Right ventricle myocardium inferior (tissue), 1 donor: ENCODE data around the gene NUP133. TPM values are rescaled to one million over a fixed set of nuclear protein-coding genes. Genes with fewer than 3 reads are reported as not detected.
"Not testable (repeated sequence)": the region's sequence is repeated elsewhere in the genome, so short reads cannot be mapped to it uniquely, and the experiment has no call there.

Source experiments
- ATAC-seq: fragments of 200-7000 bp; cut with Tn5 transposase; one replicate; pipeline ENCODE4 v1.9.1; 2020; ENCODE audit warnings: mild to moderate bottlenecking, moderate library complexity
- DNase-seq: peaks from one replicate; pipeline ENCODE4 v3.0.0; 2021; ENCODE audit errors: missing footprints
- intact Hi-C: fragments of 100-400 bp; cut with DNase I; formaldehyde crosslinking; loops from one replicate; pipeline ENCODE4 v1.11.0; 2022
- total RNA-seq: library from RNA; stranded (reverse); fragmentation: NEBNext Ultra II Directional; extraction: Animal tissue kit (Norgen Biotek cat#: 25700); gene quantifications from one replicate; pipeline ENCODE4 v1.2.1, GENCODE V29; 2021
- donor health status: DM: no; HTN: yes; CAD: no; lungs with severe emphysema.

NUP133 gene
- total RNA-seq, 1 donor from 2014 or later, result 27.9 TPM

DNA sequence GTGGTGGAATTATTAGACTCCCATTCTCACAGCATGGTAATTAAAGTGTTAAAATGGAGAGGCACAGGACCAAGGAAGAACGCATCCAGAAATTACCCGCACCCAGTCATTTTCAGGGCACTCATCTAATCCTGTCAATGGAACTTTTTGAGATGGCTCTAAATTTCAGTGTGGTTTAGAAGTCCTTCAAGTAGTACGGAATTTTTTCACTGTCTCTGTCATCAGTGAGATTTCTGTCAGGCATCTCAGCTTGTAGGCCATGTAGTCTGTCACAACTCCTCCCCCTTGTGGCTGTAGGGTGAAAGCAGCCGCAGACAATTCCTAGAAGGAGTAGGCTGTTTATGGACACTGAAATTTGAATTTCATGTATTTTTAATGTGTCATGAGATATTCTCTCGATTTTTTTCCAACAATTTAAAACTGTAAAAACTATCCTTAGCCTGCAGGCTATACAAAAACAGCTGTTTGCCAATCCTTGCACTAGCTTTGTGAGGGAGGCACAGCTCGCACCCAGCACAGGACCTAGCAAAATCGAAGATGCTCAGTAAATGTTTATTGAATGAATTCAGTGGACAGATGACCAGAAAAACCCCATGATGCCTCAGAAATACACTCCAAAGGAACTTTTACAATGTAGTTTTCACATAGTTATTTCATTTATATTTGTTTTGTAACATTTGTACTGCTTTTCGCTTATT lies 6.6 kb upstream of the NUP133 start:
- ATAC-seq (peak; percentile 74), DNase-seq (peak; percentile 74)
- intact Hi-C loops, result loop anchor here (1.0 kb wide), 1 partner anchor 255 kb away; no protein-coding TSS in a partner anchor

DNA sequence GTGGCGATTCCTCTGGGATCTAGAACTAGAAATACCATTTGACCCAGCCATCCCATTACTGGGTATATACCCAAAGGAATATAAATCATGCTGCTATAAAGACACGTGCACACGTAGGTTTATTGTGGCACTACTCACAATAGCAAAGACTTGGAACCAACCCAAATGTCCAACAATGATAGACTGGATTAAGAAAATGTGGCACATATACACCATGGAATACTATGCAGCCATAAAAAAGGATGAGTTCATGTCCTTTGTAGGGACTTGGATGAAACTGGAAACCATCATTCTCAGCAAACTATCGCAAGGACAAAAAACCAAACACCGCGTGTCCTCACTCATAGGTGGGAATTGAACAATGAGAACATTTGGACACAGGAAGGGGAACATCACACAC lies 3.5 kb upstream of the NUP133 start:
- ATAC-seq, intact Hi-C loops, DNase-seq: not testable (repeated sequence)

DNA sequence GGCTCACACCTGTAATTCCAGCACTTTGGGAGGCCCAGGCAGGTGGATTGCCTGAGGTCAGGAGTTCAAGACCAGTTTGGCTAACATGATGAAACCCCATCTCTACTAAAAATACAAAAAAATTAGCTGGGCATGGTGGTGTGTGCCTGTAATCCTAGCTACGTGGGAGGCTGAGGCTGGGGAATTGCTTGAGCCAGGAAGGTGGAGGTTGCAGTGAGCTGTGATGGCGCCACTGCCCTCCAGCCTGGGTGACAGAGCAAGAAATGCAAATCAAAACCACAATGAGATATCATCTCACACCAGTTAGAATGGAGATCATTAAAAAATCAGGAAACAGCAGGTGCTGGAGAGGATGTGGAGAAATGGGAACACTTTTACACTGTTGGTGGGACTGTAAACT lies 3.1 kb upstream of the NUP133 start:
- ATAC-seq, intact Hi-C loops, DNase-seq: not testable (repeated sequence)

DNA sequence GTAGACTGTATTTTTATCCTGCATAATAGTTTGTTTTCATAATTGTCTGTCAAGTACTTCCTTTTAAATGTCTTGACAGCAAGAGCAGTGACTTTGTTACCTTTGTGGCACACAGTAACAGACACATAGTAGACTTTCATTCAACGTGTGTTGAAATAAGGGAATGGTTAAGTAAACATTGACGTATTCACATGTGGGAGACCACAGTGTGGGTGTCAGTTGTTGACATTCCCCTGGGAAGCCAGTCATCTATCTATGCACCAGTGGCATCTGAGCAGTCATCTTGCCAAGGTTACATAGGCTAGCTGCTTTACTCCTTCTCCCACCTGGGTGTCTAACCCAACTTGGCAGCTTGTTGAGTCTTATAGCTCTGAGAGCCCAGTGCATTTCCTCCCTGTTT lies 1.4 kb upstream of the NUP133 start:
- intact Hi-C loops, result no loop called here
- ATAC-seq, result no peak
- no peak for DNase-seq

DNA sequence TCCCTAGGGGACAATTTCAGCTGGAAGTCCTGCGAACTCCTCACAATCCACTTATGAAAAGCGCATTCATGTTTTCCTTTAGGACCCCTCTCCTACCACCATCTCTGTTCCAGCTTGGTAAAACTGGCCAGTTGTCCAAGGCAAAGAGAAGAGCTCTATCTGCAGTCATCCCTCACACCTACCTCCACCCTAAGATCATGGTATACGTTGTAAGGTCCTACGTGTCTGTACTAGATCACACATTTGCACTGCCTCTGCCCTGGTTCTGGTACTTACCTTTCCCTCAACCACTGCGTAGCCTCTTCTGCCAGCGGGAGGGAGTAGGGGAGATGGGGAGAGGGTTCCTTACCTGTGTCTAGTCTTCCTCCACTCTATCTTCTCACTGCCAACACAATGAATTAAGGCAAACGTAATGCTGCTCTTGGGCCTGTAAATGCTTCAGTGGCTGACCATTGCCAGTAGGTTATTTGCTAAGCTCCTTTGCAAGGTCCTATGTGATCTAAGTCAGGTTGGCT lies 739 bp upstream of the NUP133 start:
- peak; percentile 5 for ATAC-seq

DNA sequence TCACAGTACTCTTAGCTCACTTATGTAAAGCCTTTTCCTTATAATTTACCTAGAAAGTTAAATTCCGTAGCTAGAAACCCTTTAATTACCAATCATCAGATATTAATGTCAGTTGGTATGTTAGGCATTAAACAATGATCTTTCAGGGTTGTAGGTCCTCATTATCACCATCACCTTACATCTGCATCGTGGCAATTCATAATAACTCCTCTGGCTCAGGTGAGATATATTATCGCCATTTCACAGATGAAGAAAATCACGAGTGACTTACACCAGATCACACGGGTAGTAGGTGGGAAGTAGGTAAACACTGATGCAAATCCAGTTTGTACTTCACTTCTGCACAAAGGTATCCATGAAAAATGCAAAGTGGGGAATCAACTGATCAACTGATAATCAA lies 639 bp downstream of the NUP133 start:
- intact Hi-C loops, result no loop called here
- DNase-seq (no peak), ATAC-seq (no peak)

More for the DNA sequence above, 739 bp upstream of the NUP133 start:
- DNase-seq, result no peak
- intact Hi-C loops, result no loop called here

DNA sequence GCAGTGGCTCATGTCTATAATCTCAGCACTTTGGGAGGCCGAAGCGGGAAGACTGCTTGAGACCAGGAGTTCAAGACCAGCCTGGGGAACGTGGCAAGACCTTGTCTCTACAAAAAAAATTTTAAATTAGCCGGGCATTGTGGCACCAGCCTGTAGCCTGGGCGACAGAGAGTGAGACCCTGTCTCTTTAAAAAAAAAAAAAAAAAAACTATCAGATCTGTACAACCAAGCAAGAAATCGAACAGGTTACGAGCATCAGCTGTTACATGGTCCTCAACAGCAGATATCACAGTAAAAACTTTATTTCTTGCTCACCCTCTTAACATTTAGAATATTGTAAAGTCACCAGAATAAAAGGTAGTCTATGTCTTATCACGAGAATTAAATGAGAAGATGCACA lies 1.5 kb downstream of the NUP133 start:
- ATAC-seq (no peak), DNase-seq (no peak)
- intact Hi-C loops, result no loop called here

DNA sequence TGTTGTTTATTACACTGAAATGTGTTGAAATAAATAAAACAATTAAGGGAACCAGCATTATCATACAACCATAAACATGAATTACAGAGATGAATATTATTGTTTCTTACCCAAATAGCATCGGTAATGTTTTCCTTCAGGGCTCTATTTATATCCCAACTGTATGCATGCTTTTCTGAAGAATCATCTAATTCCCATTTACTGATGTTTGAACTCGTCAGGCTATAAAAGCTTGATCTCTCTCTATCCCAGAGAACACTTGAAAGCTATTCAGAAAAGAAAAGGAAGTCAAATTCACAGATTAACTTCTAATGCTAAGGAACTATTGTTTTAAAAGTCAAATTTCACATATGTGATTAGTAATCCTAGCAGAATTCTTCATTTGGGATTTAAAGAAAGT lies 12.4 kb downstream of the NUP133 start:
- intact Hi-C loops, result no loop called here
- DNase-seq (no peak), ATAC-seq (no peak)

DNA sequence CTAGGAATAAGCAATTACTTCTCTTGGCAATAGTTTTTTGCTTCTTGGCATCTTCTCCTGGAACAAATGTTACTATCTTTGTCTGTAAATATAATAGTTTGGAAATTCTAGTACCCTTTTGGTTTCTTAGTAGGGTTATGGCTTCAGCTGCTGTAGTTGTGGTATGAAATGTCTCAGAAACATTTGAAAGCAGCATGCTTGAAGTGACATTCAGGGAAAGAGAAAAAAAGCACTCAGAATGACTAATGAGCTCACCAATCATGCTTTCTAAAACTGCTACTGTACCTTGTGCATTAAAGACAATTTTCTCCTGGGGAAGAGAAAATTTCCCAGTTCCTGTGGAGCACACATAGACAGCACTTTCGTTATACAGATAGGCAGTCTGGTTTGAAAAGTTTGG lies 21.0 kb downstream of the NUP133 start:
- ATAC-seq (no peak), DNase-seq (no peak)
- intact Hi-C loops, result no loop called here

DNA sequence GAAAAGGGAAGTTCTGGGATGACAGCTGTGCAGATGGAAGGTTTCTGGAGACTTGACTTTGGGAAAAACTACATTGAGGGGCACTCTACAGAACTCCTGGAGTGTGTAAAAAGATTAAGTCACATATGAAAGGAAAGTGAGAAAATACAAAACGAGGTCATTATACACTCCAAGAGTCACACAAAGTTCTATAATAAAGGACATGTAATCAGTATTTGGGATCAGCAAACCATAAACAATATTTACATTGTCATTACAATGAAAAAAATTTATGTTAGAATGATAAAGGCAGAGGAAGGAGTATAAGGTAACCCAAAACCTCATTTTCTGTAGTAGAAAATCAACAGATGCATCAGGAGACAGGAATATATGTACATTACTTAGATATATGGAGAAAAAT lies 22.8 kb downstream of the NUP133 start:
- no peak for ATAC-seq
- intact Hi-C loops, result no loop called here
- no peak for DNase-seq

DNA sequence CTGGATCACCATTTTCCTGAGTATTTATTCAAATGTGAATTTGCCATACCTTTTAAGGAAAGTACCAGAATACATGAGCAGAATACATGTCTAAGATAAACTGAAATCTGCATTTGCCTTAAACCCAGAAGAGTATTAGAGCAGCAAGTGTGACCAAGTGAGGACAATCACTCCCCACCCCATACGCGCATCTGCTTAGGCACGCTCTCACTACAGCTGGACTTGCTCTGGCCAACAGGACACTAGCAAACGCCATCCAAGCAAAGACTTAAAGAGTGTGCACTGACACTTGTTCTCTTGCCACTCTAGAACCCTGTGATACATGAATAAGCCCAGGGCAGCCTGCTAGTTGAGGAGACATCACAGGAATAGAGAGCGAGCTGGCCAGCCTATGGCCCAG lies 25.6 kb downstream of the NUP133 start:
- intact Hi-C loops, result loop anchor here (1.0 to 2.0 kb wide), 2 partner anchors 112 to 224 kb away; no protein-coding TSS in a partner anchor
- ATAC-seq (no peak), DNase-seq (no peak)

DNA sequence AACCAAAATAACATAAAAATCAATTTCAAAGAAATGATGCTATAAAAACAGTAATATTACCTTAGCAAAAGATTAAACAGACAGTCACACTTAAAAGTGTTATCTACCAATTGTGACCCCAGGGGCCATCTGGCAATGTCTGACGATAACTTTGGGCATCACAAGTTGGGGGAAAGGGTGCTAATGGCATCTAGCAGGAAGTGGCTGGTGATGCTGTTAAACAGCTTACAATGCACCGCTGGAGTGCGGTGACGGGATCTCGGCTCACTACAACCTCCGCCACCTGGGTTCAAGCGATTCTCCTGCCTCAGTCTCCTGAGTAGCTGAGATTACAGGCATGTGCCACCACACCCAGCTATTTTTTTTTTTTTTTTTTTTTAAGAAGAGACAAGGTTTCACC lies 27.6 kb downstream of the NUP133 start:
- intact Hi-C loops, result no loop called here
- ATAC-seq (no peak), DNase-seq (no peak)

DNA sequence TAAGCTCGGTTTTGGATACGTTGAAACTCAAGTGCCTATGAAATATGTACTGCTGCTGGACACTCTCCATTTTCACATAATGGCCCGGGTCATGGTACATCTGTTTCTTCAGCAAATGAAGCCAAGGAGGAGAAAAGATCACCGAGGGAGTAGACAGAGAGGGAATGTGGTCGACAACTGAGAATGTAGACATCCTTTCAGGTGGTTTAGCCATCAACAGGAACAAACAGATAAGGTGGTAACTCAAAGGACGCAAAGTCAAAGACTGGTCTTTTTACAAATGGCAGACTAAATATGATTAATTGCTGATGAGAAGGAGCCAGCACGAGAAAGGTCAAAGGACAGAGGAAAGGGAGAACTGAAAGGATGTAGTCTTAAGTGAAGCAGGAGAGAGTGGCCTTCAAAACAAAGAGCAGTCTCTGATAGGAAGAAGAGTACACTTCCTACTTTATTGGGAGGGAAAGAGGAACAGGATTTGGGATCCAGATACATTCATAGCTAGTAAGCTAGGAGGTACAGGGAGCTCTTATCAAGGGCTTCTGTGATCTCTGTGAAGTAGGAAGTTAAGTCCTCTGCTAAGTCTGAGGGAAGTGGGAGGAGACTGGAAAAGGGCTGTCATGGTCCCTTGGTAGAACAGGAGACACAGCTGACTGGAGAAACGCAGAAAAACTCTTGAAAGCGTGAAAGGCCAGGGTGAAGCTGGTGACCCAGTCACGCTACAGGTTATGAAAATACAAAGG lies 28.3 kb downstream of the NUP133 start:
- intact Hi-C loops, result no loop called here
- DNase-seq, result no peak
- ATAC-seq, result peak; percentile 46

DNA sequence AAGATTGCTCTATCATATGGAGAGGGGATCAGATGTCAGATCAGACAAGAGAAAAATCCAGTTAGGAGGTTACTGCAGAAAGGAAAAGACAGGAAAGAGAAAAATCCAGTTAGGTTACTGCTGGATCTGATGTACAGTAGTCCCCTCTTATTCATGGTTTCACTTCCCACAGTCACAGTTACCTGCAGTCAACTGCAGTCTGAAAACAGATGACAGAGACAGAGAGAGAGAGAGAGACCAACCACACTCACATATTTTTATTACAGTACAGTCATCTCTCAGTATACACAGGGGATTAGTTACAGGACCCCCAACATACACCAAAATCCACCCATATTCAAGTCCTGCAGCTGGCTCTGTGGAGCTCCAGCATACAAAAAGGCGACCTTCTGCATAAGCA lies 29.3 kb downstream of the NUP133 start:
- ATAC-seq (no peak), DNase-seq (no peak)
- intact Hi-C loops, result no loop called here

DNA sequence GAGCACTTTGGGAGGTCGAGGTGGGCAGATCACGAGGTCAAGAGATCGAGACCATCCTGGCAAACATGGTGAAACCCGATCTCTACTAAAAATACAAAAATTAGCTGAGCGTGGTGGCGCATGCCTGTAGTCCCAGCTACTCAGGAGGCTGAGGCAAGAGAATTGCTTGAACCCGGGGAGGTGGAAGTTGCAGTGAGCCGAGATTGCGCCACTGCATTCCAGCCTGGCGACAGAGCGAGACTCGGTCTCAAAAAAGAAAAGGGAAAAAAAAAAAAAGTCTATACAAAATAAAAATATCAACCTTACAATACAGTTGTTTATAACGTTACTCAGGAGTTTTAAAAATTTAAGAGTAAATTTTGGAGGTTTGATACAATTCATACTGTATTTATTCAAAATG lies 32.3 kb downstream of the NUP133 start:
- ATAC-seq, intact Hi-C loops, DNase-seq: not testable (repeated sequence)

DNA sequence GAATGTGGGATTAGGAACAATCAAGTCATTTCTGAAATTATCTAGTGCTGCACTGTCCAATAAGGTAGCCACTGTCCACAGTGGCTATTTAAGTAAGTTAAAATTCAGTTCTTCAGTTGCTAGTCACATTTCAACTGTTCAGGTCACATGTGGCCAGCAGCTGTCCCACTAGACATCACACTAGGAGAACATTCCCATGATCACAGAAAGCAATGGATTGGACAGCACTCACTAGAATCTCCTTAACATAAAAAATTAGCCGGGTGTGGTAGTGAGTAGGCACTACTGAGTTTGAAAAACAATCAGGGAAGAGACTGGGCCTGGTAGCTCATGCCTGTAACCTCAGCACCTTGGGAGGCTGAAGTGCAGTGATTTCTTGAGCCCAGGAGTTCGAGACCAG lies 33.6 kb downstream of the NUP133 start:
- intact Hi-C loops, result no loop called here
- DNase-seq, result no peak
- no peak for ATAC-seq

DNA sequence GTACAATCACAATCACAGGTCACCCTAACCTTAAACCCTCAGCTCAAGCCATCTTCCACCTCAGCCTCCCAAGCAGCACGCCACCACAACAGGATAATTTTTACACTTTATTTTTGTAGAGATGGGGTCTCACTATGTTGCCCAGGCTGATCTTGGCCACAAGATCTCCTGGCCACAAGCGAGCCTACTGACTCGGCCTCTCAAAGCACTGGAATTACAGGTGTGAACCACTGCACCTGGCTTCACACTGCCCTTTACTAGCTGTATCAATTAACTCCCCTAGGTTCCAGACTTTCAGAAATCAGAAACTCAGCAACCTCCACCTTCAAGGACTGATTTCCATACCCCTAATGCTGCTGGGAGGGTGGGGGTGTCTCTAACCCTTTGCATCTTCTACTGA lies 37.0 kb downstream of the NUP133 start:
- intact Hi-C loops, result no loop called here
- ATAC-seq (no peak), DNase-seq (no peak)

DNA sequence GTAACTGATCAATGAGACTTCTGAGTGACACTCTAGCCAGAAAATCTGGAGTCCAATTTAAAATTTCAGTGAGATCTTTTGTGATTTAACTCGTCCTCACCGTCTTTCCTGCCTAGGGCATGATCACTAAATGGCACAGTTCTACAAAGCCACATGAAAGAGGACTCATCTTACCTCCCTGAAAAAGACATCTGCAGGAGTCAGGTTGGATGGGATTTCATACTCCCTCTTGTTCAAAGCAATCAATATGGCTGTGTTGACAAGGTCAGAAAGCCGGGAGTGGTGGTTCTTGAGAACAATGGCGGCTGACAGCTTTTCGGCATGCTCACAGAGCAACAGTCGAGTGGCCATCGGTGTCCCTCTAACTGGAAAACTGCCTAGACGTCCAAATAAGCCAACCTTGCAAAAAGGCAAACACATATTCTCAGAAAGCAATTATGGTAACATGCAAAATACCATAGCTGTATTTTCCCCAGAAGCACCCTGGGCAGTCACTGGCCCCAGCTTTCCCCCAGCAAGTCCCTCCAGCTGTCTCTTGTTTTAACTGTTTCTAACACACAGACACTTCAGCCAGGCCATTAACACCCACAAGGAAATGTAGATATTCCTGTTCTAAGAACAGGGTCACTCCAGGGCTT lies 37.6 kb downstream of the NUP133 start:
- intact Hi-C loops, result no loop called here
- ATAC-seq, result peak; percentile 50
- DNase-seq, result no peak

DNA sequence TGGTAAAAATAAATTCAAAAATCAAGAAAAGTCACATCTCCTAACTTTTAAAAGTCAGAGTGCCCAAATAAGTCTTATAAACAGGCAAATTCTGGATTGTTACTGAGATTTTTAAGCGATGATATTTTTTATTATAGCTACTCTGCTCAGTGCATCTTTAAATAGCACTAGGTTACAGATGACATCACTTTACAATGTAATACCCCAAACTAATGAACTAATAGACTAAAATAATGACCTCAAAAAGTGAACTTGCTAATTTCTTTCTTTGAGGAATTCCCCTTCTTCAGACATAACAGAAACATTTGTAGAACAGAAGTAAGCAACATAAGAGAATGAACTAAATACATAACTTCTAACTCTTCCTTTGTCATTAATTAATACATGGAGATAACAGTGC lies 41.3 kb downstream of the NUP133 start:
- ATAC-seq (no peak), DNase-seq (no peak)
- intact Hi-C loops, result no loop called here

DNA sequence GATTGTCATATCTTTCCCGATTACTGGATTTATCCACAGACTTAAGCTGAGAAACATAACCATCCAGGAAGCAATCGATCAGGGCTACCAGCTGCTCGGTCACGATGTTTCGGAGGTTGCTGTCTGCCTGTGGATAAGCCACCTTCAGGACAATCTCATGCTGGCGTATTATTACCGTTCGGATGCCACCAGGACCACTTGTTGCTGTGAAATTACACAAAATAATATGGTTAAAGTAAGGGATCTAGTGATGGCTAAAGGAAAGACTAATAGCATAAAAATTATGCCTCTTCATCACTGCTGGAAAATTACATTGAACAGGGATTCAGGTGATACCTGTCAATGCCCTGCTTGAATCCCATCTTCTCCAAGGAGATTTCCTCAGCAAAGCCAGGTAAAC lies 43.5 kb downstream of the NUP133 start:
- intact Hi-C loops, result no loop called here
- no peak for ATAC-seq
- no peak for DNase-seq
